Measurements from ENCODE around the gene CARD9.
A peak's percentile ranks its signal among the peaks of the same experiment; 100 is the strongest.

CARD9 gene

DNA sequence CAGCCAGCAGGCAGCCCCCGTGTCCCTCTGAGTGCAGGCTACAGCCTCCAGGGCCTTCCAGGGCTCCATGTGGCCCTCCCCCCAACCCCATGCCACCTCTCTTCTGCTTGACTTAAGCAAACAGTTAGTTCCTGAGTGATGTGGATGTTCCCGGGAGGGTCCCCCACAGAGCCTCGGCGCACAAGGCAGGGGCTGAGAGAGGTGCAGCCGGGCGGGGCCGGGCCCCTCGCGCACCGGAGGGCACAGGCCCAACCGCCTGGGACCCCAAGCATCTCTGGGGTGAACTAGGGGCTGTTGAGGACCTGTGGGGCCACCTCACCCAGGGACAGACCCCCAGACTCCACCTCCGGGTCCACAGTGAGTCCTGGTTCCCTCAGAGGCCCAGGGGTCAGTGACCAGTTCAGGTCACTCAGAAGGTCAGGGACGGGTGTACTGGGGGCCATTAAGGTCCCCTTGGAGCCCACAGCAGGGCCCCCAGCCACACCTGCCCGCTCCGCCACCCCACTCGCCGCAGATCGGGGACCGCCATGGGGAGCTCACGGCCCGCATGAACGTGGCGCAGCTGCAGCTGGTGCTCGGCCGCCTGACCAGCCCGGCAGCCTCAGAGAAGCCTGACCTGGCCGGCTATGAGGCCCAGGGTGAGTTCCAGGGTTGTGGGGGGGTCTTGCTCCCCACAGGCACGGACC, 33.0 kb downstream of the CARD9 start:
- H3K27ac ChIP-seq (ENCODE audit: low read depth, low read length): no peak overlapping the region
- H4K20me1 ChIP-seq (ENCODE audit: control insufficient read depth, insufficient read depth, low read depth, low read length): no peaks in the 10 kb centered on the region
- no peak overlapping the region for H3K4me3 ChIP-seq (ENCODE audit: low read length)
- no peaks in the 10 kb centered on the region for H3K9me3 ChIP-seq (ENCODE audit: control insufficient read depth, insufficient read depth, low read length)
- no peaks in the 10 kb centered on the region for H3K9me2 ChIP-seq (replicated peaks; ENCODE audit: control insufficient read depth, low read length)
- no peak for TF ChIP-seq EZH2phosphoT487 (IDR thresholded peaks at IDR 0.05; ENCODE audit: borderline replicate concordance, low read length)
- TF ChIP-seq, protein P1, sequence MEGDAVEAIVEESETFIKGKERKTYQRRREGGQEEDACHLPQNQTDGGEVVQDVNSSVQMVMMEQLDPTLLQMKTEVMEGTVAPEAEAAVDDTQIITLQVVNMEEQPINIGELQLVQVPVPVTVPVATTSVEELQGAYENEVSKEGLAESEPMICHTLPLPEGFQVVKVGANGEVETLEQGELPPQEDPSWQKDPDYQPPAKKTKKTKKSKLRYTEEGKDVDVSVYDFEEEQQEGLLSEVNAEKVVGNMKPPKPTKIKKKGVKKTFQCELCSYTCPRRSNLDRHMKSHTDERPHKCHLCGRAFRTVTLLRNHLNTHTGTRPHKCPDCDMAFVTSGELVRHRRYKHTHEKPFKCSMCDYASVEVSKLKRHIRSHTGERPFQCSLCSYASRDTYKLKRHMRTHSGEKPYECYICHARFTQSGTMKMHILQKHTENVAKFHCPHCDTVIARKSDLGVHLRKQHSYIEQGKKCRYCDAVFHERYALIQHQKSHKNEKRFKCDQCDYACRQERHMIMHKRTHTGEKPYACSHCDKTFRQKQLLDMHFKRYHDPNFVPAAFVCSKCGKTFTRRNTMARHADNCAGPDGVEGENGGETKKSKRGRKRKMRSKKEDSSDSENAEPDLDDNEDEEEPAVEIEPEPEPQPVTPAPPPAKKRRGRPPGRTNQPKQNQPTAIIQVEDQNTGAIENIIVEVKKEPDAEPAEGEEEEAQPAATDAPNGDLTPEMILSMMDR (IDR thresholded peaks at IDR 0.05; ENCODE audit: low read depth, low read length, poor library complexity, severe bottlenecking): no peak
- H3F3A ChIP-seq (ENCODE audit: control insufficient read depth, insufficient read depth): no peaks in the 10 kb centered on the region
- H3K27me3 ChIP-seq (ENCODE audit: control insufficient read depth, low read length): no peaks in the 10 kb centered on the region
- peaks cover 9% of the 10 kb centered on the region; the same call in 1 of the 2 replicates for H3K4me1 ChIP-seq (ENCODE audit: control insufficient read depth, low read length)
- H3K4me2 ChIP-seq (ENCODE audit: low read length): no peak overlapping the region
- no peaks in the 10 kb centered on the region for H3K79me2 ChIP-seq (ENCODE audit: control insufficient read depth, low read length)
- H3K36me3 ChIP-seq (ENCODE audit: control insufficient read depth, low read length): no peaks in the 10 kb centered on the region

DNA sequence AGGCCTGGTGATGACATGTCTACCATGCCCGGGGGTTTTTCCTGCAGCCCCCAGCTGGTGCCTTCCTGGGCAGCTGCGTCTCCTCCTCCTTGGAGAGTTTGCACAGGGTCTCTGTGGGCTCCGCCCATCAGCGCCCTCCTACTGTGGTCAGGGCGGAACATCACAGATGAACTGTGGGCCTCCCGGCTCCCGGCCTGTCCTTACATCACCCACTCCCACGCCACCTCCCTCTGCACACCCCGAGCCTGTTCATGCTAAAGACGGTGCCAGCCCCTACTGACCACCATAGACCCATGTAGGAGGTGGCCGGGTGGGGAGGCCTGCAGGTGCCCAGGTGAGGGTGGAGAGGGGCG, 33.5 kb downstream of the CARD9 start:
- Histone ChIP-seq H3K27me3 (ENCODE audit: control insufficient read depth, low read length) (no peaks in the 10 kb centered on the region), H3F3A (ENCODE audit: control insufficient read depth, insufficient read depth) (no peaks in the 10 kb centered on the region), H4K20me1 (ENCODE audit: control insufficient read depth, insufficient read depth, low read depth, low read length) (no peaks in the 10 kb centered on the region), H3K4me2 (ENCODE audit: low read length) (no peak overlapping the region), H3K4me3 (ENCODE audit: low read length) (no peak overlapping the region), H3K79me2 (ENCODE audit: control insufficient read depth, low read length) (no peaks in the 10 kb centered on the region), H3K9me3 (ENCODE audit: control insufficient read depth, insufficient read depth, low read length) (no peaks in the 10 kb centered on the region), H3K9me2 (replicated peaks; ENCODE audit: control insufficient read depth, low read length) (no peaks in the 10 kb centered on the region), H3K4me1 (ENCODE audit: control insufficient read depth, low read length) (peaks cover 9% of the 10 kb centered on the region; the same call in 1 of the 2 replicates), H3K27ac (ENCODE audit: low read depth, low read length) (no peak overlapping the region), H3K36me3 (ENCODE audit: control insufficient read depth, low read length) (no peaks in the 10 kb centered on the region)
- no peak for TF ChIP-seq EZH2phosphoT487 (IDR thresholded peaks at IDR 0.05; ENCODE audit: borderline replicate concordance, low read length)
- TF ChIP-seq, protein P1 (IDR thresholded peaks at IDR 0.05; ENCODE audit: low read depth, low read length, poor library complexity, severe bottlenecking): no peak

DNA sequence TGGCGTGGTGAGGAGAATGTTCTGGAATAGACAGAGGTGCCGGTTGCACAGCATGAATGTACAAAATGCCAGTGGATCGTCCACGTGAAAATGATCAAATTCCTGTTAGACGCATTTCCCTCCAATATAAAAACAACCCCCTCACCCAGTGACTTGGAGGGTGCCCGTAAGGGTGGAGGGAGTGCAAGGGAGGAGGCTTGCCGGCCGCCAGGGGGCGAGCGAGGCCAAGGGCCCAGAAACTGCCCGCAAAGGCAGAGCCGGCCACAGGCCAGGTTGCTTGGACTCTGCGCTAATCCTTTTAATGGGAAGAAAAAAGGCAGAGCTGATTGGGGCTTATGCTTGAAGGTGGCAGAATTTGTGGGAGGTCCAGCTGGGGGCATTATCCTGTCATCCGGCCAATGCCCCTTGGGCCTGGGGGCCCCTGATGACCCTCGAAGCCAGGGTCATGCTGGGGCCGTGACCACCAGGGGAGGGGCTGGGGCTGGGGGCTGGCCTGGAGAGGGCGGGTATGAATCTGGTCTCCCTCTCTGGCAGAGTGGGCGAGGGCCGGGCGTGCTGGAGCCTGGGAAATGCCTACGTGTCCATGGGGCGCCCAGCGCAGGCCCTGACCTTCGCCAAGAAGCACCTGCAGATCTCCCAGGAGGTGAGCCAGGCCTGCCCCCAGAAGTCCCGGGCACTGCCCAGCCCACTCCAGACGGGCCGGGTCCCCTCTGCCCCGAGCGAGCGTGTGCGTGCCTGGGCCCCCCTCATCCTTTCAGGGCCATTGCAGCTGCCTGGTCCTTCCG, 34.1 kb downstream of the CARD9 start:
- H4K20me1 ChIP-seq (ENCODE audit: control insufficient read depth, insufficient read depth, low read depth, low read length): no peaks in the 10 kb centered on the region
- no peaks in the 10 kb centered on the region for H3K9me3 ChIP-seq (ENCODE audit: control insufficient read depth, insufficient read depth, low read length)
- TF ChIP-seq EZH2phosphoT487 (IDR thresholded peaks at IDR 0.05; ENCODE audit: borderline replicate concordance, low read length): no peak
- TF ChIP-seq, protein P1 (IDR thresholded peaks at IDR 0.05; ENCODE audit: low read depth, low read length, poor library complexity, severe bottlenecking): peak; percentile 99
- H3K27ac ChIP-seq (ENCODE audit: low read depth, low read length): no peak overlapping the region
- H3K9me2 ChIP-seq (replicated peaks; ENCODE audit: control insufficient read depth, low read length): no peaks in the 10 kb centered on the region
- H3K27me3 ChIP-seq (ENCODE audit: control insufficient read depth, low read length): no peaks in the 10 kb centered on the region
- H3K4me1 ChIP-seq (ENCODE audit: control insufficient read depth, low read length): peaks cover 9% of the 10 kb centered on the region; the same call in 1 of the 2 replicates
- H3K79me2 ChIP-seq (ENCODE audit: control insufficient read depth, low read length): no peaks in the 10 kb centered on the region
- no peak overlapping the region for H3K4me3 ChIP-seq (ENCODE audit: low read length)
- no peaks in the 10 kb centered on the region for H3K36me3 ChIP-seq (ENCODE audit: control insufficient read depth, low read length)
- no peak overlapping the region for H3K4me2 ChIP-seq (ENCODE audit: low read length)
- no peaks in the 10 kb centered on the region for H3F3A ChIP-seq (ENCODE audit: control insufficient read depth, insufficient read depth)

Measured in DOHH2 (cell line).